ENCODE data around the gene NAT8L.
A peak's percentile ranks its signal among the peaks of the same experiment; 100 is the strongest.
"Not testable (repeated sequence)": the region's sequence is repeated elsewhere in the genome, so short reads cannot be mapped to it uniquely, and the experiment has no call there.

The NAT8L gene

GRCh38 chr4:2059046-2059725 lies at the start of gene NAT8L:
Gene NAT8L (plus strand): TSS chr4:2059327. CDS start chr4:2059512, 185 bp downstream.
- no peak for DNase-seq (ENCODE audit: low spot score)

GRCh38 chr4:2009651-2010233 lies 49.4 kb upstream of the NAT8L start:
- DNase-seq (ENCODE audit: low spot score), result peak; percentile 75

GRCh38 chr4:2011583-2011982 lies 47.5 kb upstream of the NAT8L start:
- no peak for DNase-seq (ENCODE audit: low spot score)

GRCh38 chr4:2015008-2015407 lies 44.1 kb upstream of the NAT8L start:
- DNase-seq (ENCODE audit: low spot score), result no peak

- not testable (repeated sequence) for DNase-seq (ENCODE audit: low spot score)
Measured at GRCh38 chr4:2021358-2022018, 37.6 kb upstream of the NAT8L start.

GRCh38 chr4:2024683-2025082 lies 34.4 kb upstream of the NAT8L start:
- peak; percentile 57 for DNase-seq (ENCODE audit: low spot score)

GRCh38 chr4:2025817-2026216 lies 33.3 kb upstream of the NAT8L start:
- no peak for DNase-seq (ENCODE audit: low spot score)

GRCh38 chr4:2027120-2027519 lies 32.0 kb upstream of the NAT8L start:
- DNase-seq (ENCODE audit: low spot score), result not testable (repeated sequence)

GRCh38 chr4:2031161-2031560 lies 28.0 kb upstream of the NAT8L start:
- DNase-seq (ENCODE audit: low spot score), result not testable (repeated sequence)

GRCh38 chr4:2036327-2036726 lies 22.8 kb upstream of the NAT8L start:
- DNase-seq (ENCODE audit: low spot score), result no peak

- no peak for DNase-seq (ENCODE audit: low spot score)
Measured at GRCh38 chr4:2036866-2037265, 22.3 kb upstream of the NAT8L start.

GRCh38 chr4:2040391-2041238 lies 18.5 kb upstream of the NAT8L start:
- DNase-seq (ENCODE audit: low spot score), result no peak

GRCh38 chr4:2041239-2042130 lies 17.6 kb upstream of the NAT8L start:
- peak; percentile 94 for DNase-seq (ENCODE audit: low spot score)

- DNase-seq (ENCODE audit: low spot score), result peak; percentile 37
Measured at GRCh38 chr4:2042204-2042946, 16.8 kb upstream of the NAT8L start.

- no peak for DNase-seq (ENCODE audit: low spot score)
Measured at GRCh38 chr4:2042947-2043395, 16.2 kb upstream of the NAT8L start.

GRCh38 chr4:2043396-2044118 lies 15.6 kb upstream of the NAT8L start:
- DNase-seq (ENCODE audit: low spot score), result no peak

- DNase-seq (ENCODE audit: low spot score), result no peak
Measured at GRCh38 chr4:2044119-2044485, 15.0 kb upstream of the NAT8L start.

GRCh38 chr4:2044542-2045517 lies 14.3 kb upstream of the NAT8L start:
- DNase-seq (ENCODE audit: low spot score), result no peak

- no peak for DNase-seq (ENCODE audit: low spot score)
Measured at GRCh38 chr4:2045518-2045951, 13.6 kb upstream of the NAT8L start.

All from AG08395 (cell line).